Spleen (tissue), 11 donors: ENCODE measurements around the gene SCLT1. TPM values are rescaled to one million over a fixed set of nuclear protein-coding genes. Genes with fewer than 3 reads are reported as not detected.

Source experiments
- DNase-seq: peaks from one replicate; pipeline ENCODE4 v3.0.0-alpha.2; 2020
- H3K27ac ChIP-seq, 8 donors: fragments of 200-600 bp; sonication (generic) in 7 of 8; 1 replicate in 4 of 8; 2 replicates in 4 of 8; pipeline versions ENCODE4 v1.5.0 to v1.8.0; 2016 to 2021; ENCODE audit warnings: inconsistent platforms in 4 of 8, mild to moderate bottlenecking in 4 of 8, moderate library complexity in 1 of 8
- H3K27me3 ChIP-seq, 7 donors: fragments of 200-600 bp; sonication (generic) in 6 of 7; replicated peaks in 1 of 7; 1 replicate in 4 of 7; 2 replicates in 3 of 7; pipeline versions ENCODE4 v1.5.0 to v1.8.0; 2016 to 2021; ENCODE audit warnings: inconsistent platforms in 3 of 7, mild to moderate bottlenecking in 1 of 7
- H3K36me3 ChIP-seq, 6 donors: fragments of 200-600 bp; sonication (generic) in 5 of 6; 1 replicate in 4 of 6; 2 replicates in 2 of 6; pipeline versions ENCODE4 v1.5.0 to v1.8.0; 2016 to 2021; ENCODE audit warnings: inconsistent platforms in 2 of 6
- H3K4me1 ChIP-seq, 6 donors: fragments of 200-600 bp; sonication (generic) in 5 of 6; 1 replicate in 3 of 6; 2 replicates in 3 of 6; pipeline versions ENCODE4 v1.5.0 to v1.8.0; 2016 to 2021; ENCODE audit warnings: inconsistent platforms in 3 of 6
- H3K4me3 ChIP-seq, 8 donors: fragments of 200-600 bp; sonication (generic) in 7 of 8; 1 replicate in 4 of 8; 2 replicates in 4 of 8; pipeline versions ENCODE4 v1.5.0 to v1.8.0; 2016 to 2021; ENCODE audit warnings: inconsistent platforms in 4 of 8, mild to moderate bottlenecking in 4 of 8, moderate library complexity in 2 of 8
- H3K9me3 ChIP-seq, 8 donors: fragments of 200-600 bp; sonication (generic) in 7 of 8; 1 replicate in 4 of 8; 2 replicates in 4 of 8; pipeline versions ENCODE4 v1.5.0 to v1.8.0; 2016 to 2021; ENCODE audit warnings: inconsistent platforms in 4 of 8
- POLR2A ChIP-seq, 3 donors: fragments of 450-650 bp; IDR thresholded peaks; one replicate each; pipeline ENCODE4 v1.5.1; 2017; ENCODE audit warnings: antibody characterized with exemption in 3 of 3, mild to moderate bottlenecking in 1 of 3
- POLR2AphosphoS5 ChIP-seq, 3 donors: sonication (generic); formaldehyde crosslinking; IDR thresholded peaks; one replicate each; pipeline ENCODE4 v1.5.1; 2017; ENCODE audit warnings: antibody characterized with exemption in 3 of 3
- WGBS, 5 donors: extraction: QIAGEN DNeasy Blood & Tissue Kit in 3 of 5; methylation state at CpG; one replicate each; pipeline versions ENCODE4 v1.1.5 to v1.1.7; 2013 to 2018; 5-methylcytosine and 5-hydroxymethylcytosine counted together
- intact Hi-C: fragments of 100-400 bp; cut with DNase I; formaldehyde crosslinking; loops from one replicate; pipeline ENCODE4 v1.15.0; 2023; ENCODE audit warnings: low total_unique reads
- polyA plus RNA-seq, 3 donors: library from polyadenylated mRNA; stranded (reverse); fragments of 200-250 nt; gene quantifications; one replicate each; pipeline ENCODE4 v1.2.1, GENCODE V29; 2013
- total RNA-seq, 7 donors: library from RNA; depleted of rRNA in 3 of 7; stranded (reverse); fragments of >200 nt in 3 of 7; fragmentation: NEBNext Ultra II Directional in 4 of 7; extraction: Animal tissue kit (Norgen Biotek cat#: 25700) in 4 of 7; gene quantifications; one replicate each; pipeline versions ENCODE4 v1.1.0 to v1.2.1, GENCODE V29; 2016 to 2021
- TF ChIP-seq, protein P1 (sequence below), 11 experiments: fragments of 200-600 bp in 7 of 11; fragments of 450-650 bp in 4 of 11; sonication (generic) in 4 of 11; IDR thresholded peaks in 8 of 11; conservative IDR thresholded peaks in 3 of 11; 1 replicate in 7 of 11; 2 replicates in 4 of 11; pipeline versions ENCODE4 v1.4.0 to v1.8.0; 2016 to 2021; ENCODE audit warnings: antibody characterized with exemption in 11 of 11, inconsistent platforms in 4 of 11, mild to moderate bottlenecking in 1 of 11
- donor health status: healthy with polysubstance abuse.
- donor health status: DM: no; HTN: no; CAD: no; lungs with moderate emphysema.
- donor health status: DM: no; HTN: no; CAD: no.
- donor health status: Bipolar disorder and iron deficiency.
- donor health status: healthy.
- donor health status: DM: no; HTN: no; CAD: no.
- donor health status: DM: yes; HTN: yes; CAD: no.

Gene SCLT1
- total and polyA plus RNA-seq, 10 donors = 6.7 to 43.7 (median 30.3) TPM

DNA sequence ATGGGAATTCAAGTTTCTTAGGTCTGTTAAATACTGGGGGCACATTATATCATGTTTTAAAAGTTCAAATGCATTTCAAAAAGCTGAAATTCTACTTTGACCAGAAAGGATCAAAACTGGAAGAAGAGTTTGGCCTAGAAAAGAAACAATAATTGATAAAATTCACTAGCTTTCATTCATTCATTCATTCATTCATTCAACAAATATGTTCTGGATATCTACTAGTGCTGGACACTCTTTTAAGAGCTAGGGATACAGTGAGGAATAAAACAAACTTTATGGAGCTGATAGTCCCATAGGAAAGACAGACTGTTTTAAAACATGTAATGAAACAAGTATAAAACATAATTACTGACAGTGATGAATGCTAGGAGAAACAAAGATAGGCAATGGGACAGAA is 177.8 kb downstream of the SCLT1 start:
- H3K27me3 ChIP-seq = no peaks in the 10 kb centered on the region
- no peak overlapping the region for H3K4me3 ChIP-seq
- intact Hi-C loops = no loop called here
- no peaks in the 10 kb centered on the region for H3K36me3 ChIP-seq
- H3K4me1 ChIP-seq = peaks cover 0 to 56% (median 12%) of the 10 kb centered on the region in 6 donors
- no peak for DNase-seq
- H3K27ac ChIP-seq = peak overlapping the region in 4 of 8 donors; percentile 73 to 89 (median 86)
- no peak for TF ChIP-seq POLR2A (IDR thresholded peaks at IDR 0.05)
- TF ChIP-seq POLR2AphosphoS5 (IDR thresholded peaks at IDR 0.05) = no peak
- TF ChIP-seq, protein P1, sequence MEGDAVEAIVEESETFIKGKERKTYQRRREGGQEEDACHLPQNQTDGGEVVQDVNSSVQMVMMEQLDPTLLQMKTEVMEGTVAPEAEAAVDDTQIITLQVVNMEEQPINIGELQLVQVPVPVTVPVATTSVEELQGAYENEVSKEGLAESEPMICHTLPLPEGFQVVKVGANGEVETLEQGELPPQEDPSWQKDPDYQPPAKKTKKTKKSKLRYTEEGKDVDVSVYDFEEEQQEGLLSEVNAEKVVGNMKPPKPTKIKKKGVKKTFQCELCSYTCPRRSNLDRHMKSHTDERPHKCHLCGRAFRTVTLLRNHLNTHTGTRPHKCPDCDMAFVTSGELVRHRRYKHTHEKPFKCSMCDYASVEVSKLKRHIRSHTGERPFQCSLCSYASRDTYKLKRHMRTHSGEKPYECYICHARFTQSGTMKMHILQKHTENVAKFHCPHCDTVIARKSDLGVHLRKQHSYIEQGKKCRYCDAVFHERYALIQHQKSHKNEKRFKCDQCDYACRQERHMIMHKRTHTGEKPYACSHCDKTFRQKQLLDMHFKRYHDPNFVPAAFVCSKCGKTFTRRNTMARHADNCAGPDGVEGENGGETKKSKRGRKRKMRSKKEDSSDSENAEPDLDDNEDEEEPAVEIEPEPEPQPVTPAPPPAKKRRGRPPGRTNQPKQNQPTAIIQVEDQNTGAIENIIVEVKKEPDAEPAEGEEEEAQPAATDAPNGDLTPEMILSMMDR (IDR thresholded peaks at IDR 0.05 in 8 of 11, conservative IDR thresholded peaks at IDR 0.05 in 3 of 11) = no peak
- H3K9me3 ChIP-seq = no peaks in the 10 kb centered on the region

- no peaks in the 10 kb centered on the region for H3K9me3 ChIP-seq
- H3K4me1 ChIP-seq = peaks cover 0 to 50% (median 10%) of the 10 kb centered on the region in 6 donors
- peaks cover 0 to 6% (median 0%) of the 10 kb centered on the region in 6 donors for H3K36me3 ChIP-seq
- no peaks in the 10 kb centered on the region for H3K27me3 ChIP-seq
- 46 to 74% (median 57%) methylated on average over 1 of the region's 1 CpG for WGBS, 5 donors
- H3K27ac ChIP-seq = peak overlapping the region in 7 of 8 donors; percentile 60 to 89 (median 77)
- no peak for DNase-seq
- H3K4me3 ChIP-seq = peak overlapping the region in 1 of 8 donors; percentile 44
- TF ChIP-seq, protein P1 (IDR thresholded peaks at IDR 0.05 in 8 of 11, conservative IDR thresholded peaks at IDR 0.05 in 3 of 11) = no peak
- no peak for TF ChIP-seq POLR2A (IDR thresholded peaks at IDR 0.05)
- no peak for TF ChIP-seq POLR2AphosphoS5 (IDR thresholded peaks at IDR 0.05)
- intact Hi-C loops = no loop called here
These were observed 180.1 kb downstream of the SCLT1 start for GRCh38 chr4:128913228-128913627.

DNA sequence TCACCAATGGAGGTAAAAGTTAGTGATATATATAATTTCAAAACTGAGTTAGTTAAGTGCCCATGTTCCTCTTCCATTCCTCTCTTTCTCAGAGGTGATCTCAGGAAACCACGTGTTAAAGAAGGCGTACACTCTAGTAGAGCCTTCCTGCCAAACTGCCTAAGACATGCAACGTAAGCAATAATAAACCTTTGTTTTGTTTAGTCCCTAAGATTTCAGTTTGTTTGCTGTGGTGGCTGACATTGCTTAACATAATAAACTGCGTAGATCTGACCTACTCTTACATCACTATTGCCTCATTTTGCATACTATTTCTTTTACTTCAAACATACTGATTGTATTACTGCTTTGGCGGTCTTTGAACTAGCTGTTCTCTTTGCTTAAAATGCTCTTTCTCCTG is 184.6 kb downstream of the SCLT1 start:
- Histone ChIP-seq H3K27ac (peak overlapping the region in 6 of 8 donors; percentile 11 to 83 (median 60)), H3K27me3 (no peaks in the 10 kb centered on the region), H3K9me3 (no peaks in the 10 kb centered on the region), H3K4me3 (peak overlapping the region in 1 of 8 donors; percentile 36), H3K36me3 (peaks cover 0 to 6% (median 0%) of the 10 kb centered on the region in 6 donors), H3K4me1 (peaks cover 0 to 23% (median 0%) of the 10 kb centered on the region in 6 donors)
- TF ChIP-seq, protein P1 (IDR thresholded peaks at IDR 0.05 in 8 of 11, conservative IDR thresholded peaks at IDR 0.05 in 3 of 11) = no peak
- TF ChIP-seq POLR2AphosphoS5 (IDR thresholded peaks at IDR 0.05) (peak in 1 of 3 donors; percentile 31), POLR2A (IDR thresholded peaks at IDR 0.05) (no peak)
- WGBS, 5 donors = 51 to 72% (median 62%) methylated on average over 5 of the region's 5 CpGs
- intact Hi-C loops = no loop called here
- DNase-seq = no peak

- Histone ChIP-seq H3K4me3 (no peak overlapping the region), H3K9me3 (no peaks in the 10 kb centered on the region), H3K27me3 (no peaks in the 10 kb centered on the region), H3K4me1 (peaks cover 0 to 17% (median 0%) of the 10 kb centered on the region in 6 donors), H3K27ac (peak overlapping the region in 3 of 8 donors; percentile 67 to 83 (median 75)), H3K36me3 (peaks cover 0 to 6% (median 0%) of the 10 kb centered on the region in 6 donors)
- 95 to 100% (median 99%) methylated on average over 2 of the region's 2 CpGs for WGBS, 5 donors
- no peak for DNase-seq
- intact Hi-C loops = no loop called here
- TF ChIP-seq POLR2A (IDR thresholded peaks at IDR 0.05) = no peak
- TF ChIP-seq, protein P1 (IDR thresholded peaks at IDR 0.05 in 8 of 11, conservative IDR thresholded peaks at IDR 0.05 in 3 of 11) = no peak
- TF ChIP-seq POLR2AphosphoS5 (IDR thresholded peaks at IDR 0.05) = no peak
These were observed 185.4 kb downstream of the SCLT1 start for GRCh38 chr4:128907981-128908380.
